WTC11 (cell line): Measurements from ENCODE around the gene FYN. TPM values are rescaled to one million over a fixed set of nuclear protein-coding genes. Genes with fewer than 3 reads are reported as not detected.

Experiments used
- ATAC-seq: fragments of 200-7000 bp; cut with Tn5 transposase; 2 replicates; pipeline ENCODE4 v1.10.0; 2021; ENCODE audit warnings: mild to moderate bottlenecking, moderate library complexity
- CTCF ChIA-PET: fragments of 300-600 bp; sonication (Branson Sonifier 250); formaldehyde crosslinking; loops from one replicate; lab custom pipeline; 2021; ENCODE audit warnings: antibody characterized with exemption; lab: Charles Lee
- POLR2A ChIA-PET: fragments of 350-600 bp; sonication (Branson Sonifier 250); formaldehyde crosslinking; loops from one replicate; lab custom pipeline; 2021; ENCODE audit warnings: antibody characterized with exemption; lab: Charles Lee
- DNase-seq: peaks from one replicate; pipeline ENCODE4 v3.0.0; 2021; ENCODE audit warnings: low spot score
- H3K27ac Mint-ChIP-seq: 2 replicates; pipeline ENCODE4 v1.8.0; 2021; ENCODE audit warnings: mixed read lengths
- H3K27me3 Mint-ChIP-seq: 2 replicates; pipeline ENCODE4 v1.8.0; 2021; ENCODE audit warnings: low read depth, mild to moderate bottlenecking, moderate library complexity, mixed read lengths
- H3K36me3 Mint-ChIP-seq: 2 replicates; pipeline ENCODE4 v1.8.0; 2021; ENCODE audit warnings: mixed read lengths
- H3K4me1 Mint-ChIP-seq: 2 replicates; pipeline ENCODE4 v1.8.0; 2022; ENCODE audit warnings: mixed read lengths
- H3K4me3 Mint-ChIP-seq: 2 replicates; pipeline ENCODE4 v1.8.0; 2021; ENCODE audit warnings: mild to moderate bottlenecking, moderate library complexity, mixed read lengths
- H3K9me3 Mint-ChIP-seq: 2 replicates; pipeline ENCODE4 v1.8.0; 2021; ENCODE audit warnings: mixed read lengths
- ARID4B ChIP-seq: sonication (generic); formaldehyde crosslinking; IDR thresholded peaks from 2 replicates; pipeline ENCODE4 v1.8.0; 2023; ENCODE audit warnings: missing genetic modification reagents, mild to moderate bottlenecking, borderline replicate concordance
- ATF6 ChIP-seq: sonication (generic); formaldehyde crosslinking; IDR thresholded peaks from 2 replicates; pipeline ENCODE4 v1.8.1; 2023; ENCODE audit warnings: mild to moderate bottlenecking, missing genetic modification reagents
- CBFB ChIP-seq: sonication (generic); formaldehyde crosslinking; IDR thresholded peaks from 2 replicates; pipeline ENCODE4 v1.8.1; 2022; ENCODE audit warnings: mild to moderate bottlenecking, low read depth, missing genetic modification reagents
- ETV6 ChIP-seq: sonication (generic); formaldehyde crosslinking; IDR thresholded peaks from 2 replicates; pipeline ENCODE4 v1.8.1; 2022; ENCODE audit warnings: mild to moderate bottlenecking, missing genetic modification reagents
- JUN ChIP-seq: sonication (generic); formaldehyde crosslinking; IDR thresholded peaks from 2 replicates; pipeline ENCODE4 v1.8.0; 2023; ENCODE audit warnings: mild to moderate bottlenecking, missing genetic modification reagents
- KAT7 ChIP-seq: sonication (generic); formaldehyde crosslinking; IDR thresholded peaks from 2 replicates; pipeline ENCODE4 v1.8.1; 2023; ENCODE audit warnings: missing genetic modification reagents, mild to moderate bottlenecking, borderline replicate concordance
- TEAD4 ChIP-seq: sonication (generic); formaldehyde crosslinking; IDR thresholded peaks from 2 replicates; pipeline ENCODE4 v1.8.0; 2022; ENCODE audit warnings: mild to moderate bottlenecking, missing genetic modification reagents
- ZMAT4 ChIP-seq: fragments of 250-450 bp; sonication (Bioruptor Pico); IDR thresholded peaks from 2 replicates; pipeline ENCODE4 v1.9.0; 2021; ENCODE audit warnings: mild to moderate bottlenecking
- ZNF138 ChIP-seq: sonication (generic); formaldehyde crosslinking; conservative IDR thresholded peaks from 2 replicates; pipeline ENCODE4 v1.8.1; 2022; ENCODE audit warnings: mild to moderate bottlenecking, moderate library complexity, missing genetic modification reagents
- ZNF232 ChIP-seq: sonication (generic); formaldehyde crosslinking; IDR thresholded peaks from 2 replicates; pipeline ENCODE4 v1.8.0; 2022; ENCODE audit warnings: mild to moderate bottlenecking, missing genetic modification reagents
- ZNF423 ChIP-seq: fragments of 250-450 bp; sonication (Bioruptor Pico); IDR thresholded peaks from 2 replicates; pipeline ENCODE4 v2.1.2; 2022; ENCODE audit warnings: mild to moderate bottlenecking, moderate library complexity
- total RNA-seq: library from RNA; stranded (reverse); gene quantifications from 3 replicates; pipeline ENCODE4 v1.2.3, GENCODE V29; 2021
- TF ChIP-seq, protein P1 (sequence below): sonication (generic); formaldehyde crosslinking; IDR thresholded peaks from 2 replicates; pipeline ENCODE4 v1.8.1; 2022; ENCODE audit warnings: missing genetic modification reagents, borderline replicate concordance
- TF ChIP-seq, protein P2 (sequence below): sonication (generic); formaldehyde crosslinking; IDR thresholded peaks from 2 replicates; pipeline ENCODE4 v1.8.1; 2023; ENCODE audit warnings: mild to moderate bottlenecking, missing genetic modification reagents, moderate library complexity
- TF ChIP-seq, protein P3 (sequence below): sonication (generic); formaldehyde crosslinking; IDR thresholded peaks from 2 replicates; pipeline ENCODE4 v1.8.1; 2022; ENCODE audit warnings: low read depth, missing genetic modification reagents, borderline replicate concordance

FYN gene
- total RNA-seq, 1 experiment from 2014 or later, result 63.9 TPM

DNA sequence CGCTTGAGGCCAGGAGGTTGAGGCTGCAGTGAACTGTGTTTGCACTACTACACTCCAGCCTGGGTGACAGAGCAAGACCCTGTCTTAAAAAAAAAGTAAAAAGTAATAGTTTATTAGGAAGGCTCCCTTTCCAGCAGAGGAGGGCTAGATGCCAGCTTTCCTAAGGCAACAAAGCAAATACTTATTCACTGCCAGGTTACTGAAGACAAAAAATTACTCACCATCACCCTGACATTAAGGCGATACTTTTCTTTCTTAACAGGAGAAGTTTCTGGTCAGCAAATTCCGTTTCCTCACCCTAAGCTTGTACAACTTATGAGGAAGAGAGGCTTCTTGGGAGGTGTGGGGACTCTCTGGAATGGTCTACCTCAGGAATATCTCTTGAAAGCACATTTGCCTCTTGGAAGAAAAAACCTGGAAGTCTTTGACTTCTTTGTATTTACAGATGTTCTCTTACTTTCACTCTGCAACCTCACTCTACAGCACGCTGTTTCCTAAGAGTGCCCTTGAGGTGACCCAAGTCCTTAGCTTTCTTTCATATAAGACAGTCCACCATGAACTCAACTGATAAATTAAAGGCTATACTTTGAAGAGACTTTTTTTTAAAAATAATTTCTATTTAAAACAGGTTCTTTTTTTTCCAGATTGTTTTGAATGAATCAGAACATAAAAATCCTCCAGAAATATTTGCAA, 214.6 kb downstream of the FYN start:
- CTCF ChIA-PET, result interaction anchor here (1.5 kb wide), 1 partner anchor 16 kb away, joined by 4 read pairs; no protein-coding TSS in a partner anchor
- TF ChIP-seq ETV6 (CRISPR knock-in tag) (no peak), ZNF423 (CRISPR knock-in tag) (no peak), CBFB (no peak), TEAD4 (CRISPR knock-in tag) (no peak), ZNF232 (CRISPR knock-in tag) (no peak), JUN (no peak), KAT7 (CRISPR knock-in tag) (no peak), ZNF138 (CRISPR knock-in tag) (no peak), ARID4B (CRISPR knock-in tag) (no peak), ATF6 (CRISPR knock-in tag) (no peak), ZMAT4 (CRISPR knock-in tag) (no peak)
- TF ChIP-seq, protein P1, sequence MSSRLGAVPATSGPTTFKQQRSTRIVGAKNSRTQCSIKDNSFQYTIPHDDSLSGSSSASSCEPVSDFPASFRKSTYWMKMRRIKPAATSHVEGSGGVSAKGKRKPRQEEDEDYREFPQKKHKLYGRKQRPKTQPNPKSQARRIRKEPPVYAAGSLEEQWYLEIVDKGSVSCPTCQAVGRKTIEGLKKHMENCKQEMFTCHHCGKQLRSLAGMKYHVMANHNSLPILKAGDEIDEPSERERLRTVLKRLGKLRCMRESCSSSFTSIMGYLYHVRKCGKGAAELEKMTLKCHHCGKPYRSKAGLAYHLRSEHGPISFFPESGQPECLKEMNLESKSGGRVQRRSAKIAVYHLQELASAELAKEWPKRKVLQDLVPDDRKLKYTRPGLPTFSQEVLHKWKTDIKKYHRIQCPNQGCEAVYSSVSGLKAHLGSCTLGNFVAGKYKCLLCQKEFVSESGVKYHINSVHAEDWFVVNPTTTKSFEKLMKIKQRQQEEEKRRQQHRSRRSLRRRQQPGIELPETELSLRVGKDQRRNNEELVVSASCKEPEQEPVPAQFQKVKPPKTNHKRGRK (CRISPR knock-in tag), result no peak
- TF ChIP-seq, protein P2, sequence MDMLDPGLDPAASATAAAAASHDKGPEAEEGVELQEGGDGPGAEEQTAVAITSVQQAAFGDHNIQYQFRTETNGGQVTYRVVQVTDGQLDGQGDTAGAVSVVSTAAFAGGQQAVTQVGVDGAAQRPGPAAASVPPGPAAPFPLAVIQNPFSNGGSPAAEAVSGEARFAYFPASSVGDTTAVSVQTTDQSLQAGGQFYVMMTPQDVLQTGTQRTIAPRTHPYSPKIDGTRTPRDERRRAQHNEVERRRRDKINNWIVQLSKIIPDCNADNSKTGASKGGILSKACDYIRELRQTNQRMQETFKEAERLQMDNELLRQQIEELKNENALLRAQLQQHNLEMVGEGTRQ (CRISPR knock-in tag), result no peak
- TF ChIP-seq, protein P3, sequence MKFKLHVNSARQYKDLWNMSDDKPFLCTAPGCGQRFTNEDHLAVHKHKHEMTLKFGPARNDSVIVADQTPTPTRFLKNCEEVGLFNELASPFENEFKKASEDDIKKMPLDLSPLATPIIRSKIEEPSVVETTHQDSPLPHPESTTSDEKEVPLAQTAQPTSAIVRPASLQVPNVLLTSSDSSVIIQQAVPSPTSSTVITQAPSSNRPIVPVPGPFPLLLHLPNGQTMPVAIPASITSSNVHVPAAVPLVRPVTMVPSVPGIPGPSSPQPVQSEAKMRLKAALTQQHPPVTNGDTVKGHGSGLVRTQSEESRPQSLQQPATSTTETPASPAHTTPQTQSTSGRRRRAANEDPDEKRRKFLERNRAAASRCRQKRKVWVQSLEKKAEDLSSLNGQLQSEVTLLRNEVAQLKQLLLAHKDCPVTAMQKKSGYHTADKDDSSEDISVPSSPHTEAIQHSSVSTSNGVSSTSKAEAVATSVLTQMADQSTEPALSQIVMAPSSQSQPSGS (CRISPR knock-in tag), result no peak

More for the DNA sequence above, 214.6 kb downstream of the FYN start:
- no peaks in the 10 kb centered on the region for H3K36me3 Mint-ChIP-seq
- ATAC-seq (no peak), DNase-seq (no peak)
- no peak overlapping the region for H3K27ac Mint-ChIP-seq
- no peaks in the 10 kb centered on the region for H3K27me3 Mint-ChIP-seq
- no peak overlapping the region for H3K4me3 Mint-ChIP-seq
- peaks cover 56% of the 10 kb centered on the region for H3K4me1 Mint-ChIP-seq
- H3K9me3 Mint-ChIP-seq, result peaks cover 3% of the 10 kb centered on the region
- POLR2A ChIA-PET, result no interaction called here
